B cell (primary cell): ENCODE results near the gene CCL28. TPM values are rescaled to one million over a fixed set of nuclear protein-coding genes. Genes with fewer than 3 reads are reported as not detected.
"Not testable (repeated sequence)": the region's sequence is repeated elsewhere in the genome, so short reads cannot be mapped to it uniquely, and the experiment has no call there.

Experiments
- ATAC-seq: fragments of 200-7000 bp; cut with Tn5 transposase; one replicate; pipeline ENCODE4 v1.10.0; 2021; ENCODE audit warnings: low read depth, mild to moderate bottlenecking, moderate number of reproducible peaks, moderate library complexity
- CTCF ChIA-PET: fragments of 350-600 bp; sonication (Branson Sonifier 250); formaldehyde crosslinking; loops from one replicate; lab custom pipeline; 2021; ENCODE audit warnings: antibody characterized with exemption, inconsistent platforms; lab: Charles Lee
- POLR2A ChIA-PET: fragments of 350-600 bp; sonication (Branson Sonifier 250); formaldehyde crosslinking; loops from one replicate; lab custom pipeline; 2021; ENCODE audit warnings: antibody characterized with exemption; lab: Charles Lee
- DNase-seq: peaks from one replicate; pipeline ENCODE4 v3.0.0; 2013
- H2AFZ ChIP-seq: 2 replicates; pipeline ENCODE4 v1.6.1; 2012; ENCODE audit warnings: mild to moderate bottlenecking, low read depth, low read length; ENCODE audit not compliant: insufficient read depth, poor library complexity, severe bottlenecking
- H3K27ac ChIP-seq, 2 donors: 1 replicate in 1 of 2; 2 replicates in 1 of 2; pipeline ENCODE4 v1.5.1; 2012 to 2013; ENCODE audit warnings: low read length in 2 of 2, mild to moderate bottlenecking in 2 of 2, moderate library complexity in 1 of 2
- H3K27me3 ChIP-seq, 4 experiments: fragments of 200-600 bp in 1 of 4; sonication (generic) in 1 of 4; replicated peaks in 1 of 4; 1 replicate in 2 of 4; 2 replicates in 2 of 4; pipeline versions ENCODE4 v1.6.1 to v1.7.0; 2013 to 2016; ENCODE audit warnings: low read length in 3 of 4, mild to moderate bottlenecking in 2 of 4, mixed read lengths in 1 of 4, moderate library complexity in 1 of 4; ENCODE audit not compliant: insufficient read depth in 4 of 4, control insufficient read depth in 3 of 4; ENCODE audit errors: control extremely low read depth in 1 of 4
- H3K36me3 ChIP-seq, 2 experiments: replicated peaks in 1 of 2; 1 replicate in 1 of 2; 2 replicates in 1 of 2; pipeline versions ENCODE4 v1.6.1 to v1.7.1; 2013; ENCODE audit warnings: low read length in 1 of 2; ENCODE audit not compliant: insufficient read depth in 2 of 2, control insufficient read depth in 1 of 2; ENCODE audit errors: control extremely low read depth in 1 of 2, extremely low read depth in 1 of 2
- H3K4me1 ChIP-seq, 2 donors: fragments of 200-600 bp in 1 of 2; sonication (generic) in 1 of 2; 1 replicate in 1 of 2; 2 replicates in 1 of 2; pipeline versions ENCODE4 v1.5.1 to v1.6.1; 2013 to 2017; ENCODE audit warnings: low read length in 2 of 2; ENCODE audit not compliant: control insufficient read depth in 2 of 2, insufficient read depth in 2 of 2
- H3K4me2 ChIP-seq: replicated peaks from 2 replicates; pipeline ENCODE3; 2012; ENCODE audit warnings: mild to moderate bottlenecking, low read depth, low read length; ENCODE audit not compliant: poor library complexity, severe bottlenecking
- H3K4me3 ChIP-seq, 5 experiments: fragments of 200-600 bp in 1 of 5; sonication (generic) in 1 of 5; 1 replicate in 3 of 5; 2 replicates in 2 of 5; pipeline versions ENCODE4 v1.5.1 to v1.7.0; 2011 to 2016; ENCODE audit warnings: low read length in 4 of 5, mild to moderate bottlenecking in 4 of 5, low read depth in 2 of 5, control low read depth in 1 of 5, moderate library complexity in 1 of 5; ENCODE audit not compliant: insufficient read depth in 1 of 5; ENCODE audit errors: control extremely low read depth in 1 of 5, extremely low read depth in 1 of 5
- H3K79me2 ChIP-seq: fragments of 200-600 bp; sonication (generic); one replicate; pipeline ENCODE4 v1.6.0; 2016; ENCODE audit warnings: low read length; ENCODE audit not compliant: control insufficient read depth, insufficient read depth
- H3K9ac ChIP-seq: fragments of 200-600 bp; sonication (generic); 2 replicates; pipeline ENCODE4 v1.6.1; 2017; ENCODE audit warnings: mild to moderate bottlenecking, low read length, moderate library complexity
- H3K9me3 ChIP-seq, 3 donors: one replicate each; pipeline versions ENCODE4 v1.6.1 to v1.7.1; 2013; ENCODE audit warnings: low read length in 2 of 3; ENCODE audit not compliant: control insufficient read depth in 2 of 3, insufficient read depth in 1 of 3; ENCODE audit errors: control extremely low read depth in 1 of 3
- H4K20me1 ChIP-seq: 2 replicates; pipeline ENCODE4 v1.6.0; 2012; ENCODE audit warnings: mild to moderate bottlenecking, low read length; ENCODE audit not compliant: insufficient read depth, control insufficient read depth, poor library complexity, severe bottlenecking
- H3K27ac Mint-ChIP-seq: one replicate; pipeline ENCODE4 v1.8.0; 2021; ENCODE audit warnings: mixed read lengths
- H3K27me3 Mint-ChIP-seq: one replicate; pipeline ENCODE4 v1.8.0; 2021; ENCODE audit warnings: mixed read lengths
- H3K4me1 Mint-ChIP-seq: one replicate; pipeline ENCODE4 v1.8.0; 2021; ENCODE audit warnings: mixed read lengths
- H3K4me3 Mint-ChIP-seq: one replicate; pipeline ENCODE4 v1.8.0; 2021; ENCODE audit warnings: mixed read lengths
- H3K9me3 Mint-ChIP-seq: one replicate; pipeline ENCODE4 v1.8.0; 2022; ENCODE audit warnings: mixed read lengths; ENCODE audit not compliant: insufficient read depth
- EZH2 ChIP-seq: IDR thresholded peaks from 2 replicates; pipeline ENCODE4 v1.6.1; 2012; ENCODE audit warnings: borderline replicate concordance, low read depth, mild to moderate bottlenecking, moderate library complexity, low read length; ENCODE audit not compliant: insufficient read depth, poor library complexity, severe bottlenecking
- WGBS: methylation state at CpG from one replicate; pipeline ENCODE4 v1.1.5; 2013; ENCODE audit warnings: missing lambda C conversion rate; ENCODE audit not compliant: insufficient coverage; 5-methylcytosine and 5-hydroxymethylcytosine counted together
- intact Hi-C: fragments of 100-400 bp; cut with micrococcal nuclease; formaldehyde crosslinking; loops from one replicate; pipeline ENCODE4 v1.10.0; 2022
- polyA plus RNA-seq: library from polyadenylated mRNA; depleted of rRNA; stranded (reverse); fragments of >200 nt; gene quantifications from 2 replicates; pipeline ENCODE4 v1.2.3, GENCODE V29; 2012
- total RNA-seq, 2 donors: library from RNA; stranded (reverse); fragments of 120-200 nt in 1 of 2; gene quantifications; 1 replicate in 1 of 2; 2 replicates in 1 of 2; pipeline versions ENCODE4 v1.2.3 to v1.2.4, GENCODE V29; 2013 to 2022
- TF ChIP-seq, protein P1 (sequence below): fragments of 200-600 bp; IDR thresholded peaks from one replicate; pipeline ENCODE4 v1.8.0; 2022; ENCODE audit warnings: antibody characterized with exemption, mild to moderate bottlenecking

CCL28 gene
- total and polyA plus RNA-seq, 2 donors (not counting 1 experiment from before 2014, with no cell fraction given), result 18.6 to 18.7 TPM

DNA sequence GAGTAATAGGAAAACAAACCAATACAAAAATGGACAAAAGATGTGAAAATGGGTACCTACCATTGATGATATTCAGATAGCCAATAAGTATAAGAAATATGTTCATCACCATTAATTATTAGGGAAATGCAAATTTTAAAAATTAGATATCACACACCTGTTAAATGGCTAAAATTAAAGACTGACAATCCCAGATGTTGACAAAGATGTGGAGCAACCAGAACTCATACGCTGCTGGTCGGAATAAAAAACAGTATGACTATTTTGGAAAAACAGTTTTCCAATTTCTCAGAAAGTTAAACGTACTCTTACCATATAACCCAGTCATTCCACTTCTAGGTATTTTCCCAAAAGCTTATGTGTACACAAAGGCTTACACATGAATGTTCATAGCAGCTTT is 44.4 kb upstream of the CCL28 start:
- Histone ChIP-seq H3K4me1 (no peaks in the 10 kb centered on the region), H2AFZ (no peak overlapping the region), H3K9ac (no peak overlapping the region), H3K4me3 (no peak overlapping the region), H3K36me3 (no peaks in the 10 kb centered on the region), H4K20me1 (no peaks in the 10 kb centered on the region), H3K9me3 (peaks cover 0 to 14% (median 5%) of the 10 kb centered on the region in 3 donors), H3K27ac (no peak overlapping the region), H3K79me2 (peaks cover 18% of the 10 kb centered on the region), H3K27me3 (no peaks in the 10 kb centered on the region), H3K4me2 (no peak overlapping the region)
- Mint-ChIP-seq H3K27ac (no peak overlapping the region), H3K4me1 (peaks cover 2% of the 10 kb centered on the region), H3K4me3 (no peak overlapping the region), H3K9me3 (peaks cover 11% of the 10 kb centered on the region), H3K27me3 (no peaks in the 10 kb centered on the region)
- ATAC-seq, result no peak
- intact Hi-C loops, result no loop called here
- TF ChIP-seq, protein P1, sequence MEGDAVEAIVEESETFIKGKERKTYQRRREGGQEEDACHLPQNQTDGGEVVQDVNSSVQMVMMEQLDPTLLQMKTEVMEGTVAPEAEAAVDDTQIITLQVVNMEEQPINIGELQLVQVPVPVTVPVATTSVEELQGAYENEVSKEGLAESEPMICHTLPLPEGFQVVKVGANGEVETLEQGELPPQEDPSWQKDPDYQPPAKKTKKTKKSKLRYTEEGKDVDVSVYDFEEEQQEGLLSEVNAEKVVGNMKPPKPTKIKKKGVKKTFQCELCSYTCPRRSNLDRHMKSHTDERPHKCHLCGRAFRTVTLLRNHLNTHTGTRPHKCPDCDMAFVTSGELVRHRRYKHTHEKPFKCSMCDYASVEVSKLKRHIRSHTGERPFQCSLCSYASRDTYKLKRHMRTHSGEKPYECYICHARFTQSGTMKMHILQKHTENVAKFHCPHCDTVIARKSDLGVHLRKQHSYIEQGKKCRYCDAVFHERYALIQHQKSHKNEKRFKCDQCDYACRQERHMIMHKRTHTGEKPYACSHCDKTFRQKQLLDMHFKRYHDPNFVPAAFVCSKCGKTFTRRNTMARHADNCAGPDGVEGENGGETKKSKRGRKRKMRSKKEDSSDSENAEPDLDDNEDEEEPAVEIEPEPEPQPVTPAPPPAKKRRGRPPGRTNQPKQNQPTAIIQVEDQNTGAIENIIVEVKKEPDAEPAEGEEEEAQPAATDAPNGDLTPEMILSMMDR, result no peak
- no peak for TF ChIP-seq EZH2
- CTCF ChIA-PET, result no interaction called here
- POLR2A ChIA-PET, result no interaction called here
- WGBS, result 100% methylated on average over 1 of the region's 3 CpGs
- DNase-seq, result no peak

DNA sequence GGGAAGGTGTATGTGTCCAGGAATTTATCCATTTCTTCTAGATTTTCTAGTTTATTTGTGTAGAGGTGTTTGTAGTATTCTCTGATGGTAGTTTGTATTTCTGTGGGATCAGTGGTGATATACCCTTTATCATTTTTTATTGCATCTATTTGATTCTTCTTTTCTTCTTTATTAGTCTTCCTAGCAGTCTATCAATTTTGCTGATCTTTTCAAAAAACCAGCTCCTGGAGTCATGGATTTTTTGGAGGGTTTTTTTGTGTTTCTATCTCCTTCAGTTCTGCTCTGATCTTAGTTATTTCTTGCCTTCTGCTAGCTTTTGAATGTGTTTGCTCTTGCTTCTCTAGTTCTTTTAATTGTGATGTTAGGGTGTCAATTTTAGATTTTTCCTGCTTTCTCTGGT is 29.4 kb upstream of the CCL28 start:
- H3K27ac ChIP-seq, H3K4me3 Mint-ChIP-seq, H4K20me1 ChIP-seq, H3K36me3 ChIP-seq, ATAC-seq, H3K27ac Mint-ChIP-seq, H3K27me3 Mint-ChIP-seq, H3K4me1 ChIP-seq, H3K9ac ChIP-seq, H2AFZ ChIP-seq, H3K4me2 ChIP-seq, DNase-seq, H3K79me2 ChIP-seq, H3K4me3 ChIP-seq, CTCF ChIA-PET, intact Hi-C loops, POLR2A ChIA-PET, H3K27me3 ChIP-seq: not testable (repeated sequence)
- H3K9me3 Mint-ChIP-seq, result peaks cover 14% of the 10 kb centered on the region
- H3K4me1 Mint-ChIP-seq, result peaks cover 12% of the 10 kb centered on the region
- H3K9me3 ChIP-seq, result peaks cover 1 to 11% (median 4%) of the 10 kb centered on the region in 3 donors
